GM19328 (cell line): Measurements from ENCODE around the gene SNX1.

Experiments used
- ATAC-seq: cut with Tn5 transposase; IDR thresholded peaks from one replicate; pipeline ENCODE4 v1.9.1; 2021; ENCODE audit warnings: mild to moderate bottlenecking, moderate library complexity; ENCODE audit not compliant: unreplicated experiment

Gene SNX1

DNA sequence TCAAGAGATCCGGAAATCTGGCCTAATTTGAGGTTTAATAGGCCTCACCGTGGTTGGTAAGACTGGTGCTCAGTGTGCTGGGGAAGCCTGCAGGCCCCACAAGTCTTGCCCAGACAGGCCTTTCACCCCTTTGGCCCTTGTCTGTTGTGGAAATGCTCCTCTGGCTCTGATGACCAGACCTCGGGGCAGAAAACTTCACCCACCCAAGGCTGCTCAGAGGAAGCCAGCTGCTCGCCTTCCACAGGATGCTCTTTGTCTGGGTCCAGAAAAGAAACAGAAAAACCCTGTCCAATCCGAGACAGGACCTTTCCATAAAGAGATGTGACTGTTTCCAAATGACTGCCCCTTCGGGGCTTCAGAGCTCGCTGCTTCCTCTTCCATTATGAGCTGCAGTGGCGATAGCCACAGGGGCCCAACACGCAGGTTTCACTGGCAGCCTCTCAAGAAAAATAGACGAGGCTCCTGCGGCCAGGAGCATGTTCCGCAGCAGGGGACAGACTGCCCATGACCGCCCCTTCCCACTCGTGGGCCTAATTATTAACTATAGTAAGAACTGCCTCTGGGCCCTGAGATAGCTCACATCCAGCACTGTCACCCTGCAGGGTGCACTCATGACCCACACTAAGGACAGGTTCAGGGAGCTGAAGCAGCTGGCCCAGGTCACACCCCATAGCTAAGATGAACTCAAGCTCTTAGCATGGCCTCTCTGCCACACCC lies 48.9 kb downstream of the SNX1 start:
- ATAC-seq = peak; percentile 42

- no peak for ATAC-seq
These were observed 50.3 kb downstream of the SNX1 start for GRCh38 chr15:64146041-64146440.

DNA sequence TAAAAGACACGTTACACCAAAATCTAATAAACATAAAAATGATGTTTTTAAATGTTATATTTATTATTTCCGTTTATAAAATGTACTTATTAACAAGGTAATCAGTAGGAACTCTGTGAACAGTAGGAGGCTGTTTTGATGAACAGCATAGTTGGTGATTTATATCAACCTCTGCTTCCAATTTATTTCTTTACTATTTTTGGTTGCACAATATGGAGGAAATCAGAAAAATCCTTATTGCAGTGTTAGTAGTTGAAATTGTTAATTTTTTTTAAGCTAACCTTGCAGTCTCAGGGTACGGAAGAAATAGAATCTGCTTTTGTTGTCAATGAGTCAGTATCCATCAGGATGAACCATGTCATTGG lies 50.7 kb downstream of the SNX1 start:
- ATAC-seq = no peak

DNA sequence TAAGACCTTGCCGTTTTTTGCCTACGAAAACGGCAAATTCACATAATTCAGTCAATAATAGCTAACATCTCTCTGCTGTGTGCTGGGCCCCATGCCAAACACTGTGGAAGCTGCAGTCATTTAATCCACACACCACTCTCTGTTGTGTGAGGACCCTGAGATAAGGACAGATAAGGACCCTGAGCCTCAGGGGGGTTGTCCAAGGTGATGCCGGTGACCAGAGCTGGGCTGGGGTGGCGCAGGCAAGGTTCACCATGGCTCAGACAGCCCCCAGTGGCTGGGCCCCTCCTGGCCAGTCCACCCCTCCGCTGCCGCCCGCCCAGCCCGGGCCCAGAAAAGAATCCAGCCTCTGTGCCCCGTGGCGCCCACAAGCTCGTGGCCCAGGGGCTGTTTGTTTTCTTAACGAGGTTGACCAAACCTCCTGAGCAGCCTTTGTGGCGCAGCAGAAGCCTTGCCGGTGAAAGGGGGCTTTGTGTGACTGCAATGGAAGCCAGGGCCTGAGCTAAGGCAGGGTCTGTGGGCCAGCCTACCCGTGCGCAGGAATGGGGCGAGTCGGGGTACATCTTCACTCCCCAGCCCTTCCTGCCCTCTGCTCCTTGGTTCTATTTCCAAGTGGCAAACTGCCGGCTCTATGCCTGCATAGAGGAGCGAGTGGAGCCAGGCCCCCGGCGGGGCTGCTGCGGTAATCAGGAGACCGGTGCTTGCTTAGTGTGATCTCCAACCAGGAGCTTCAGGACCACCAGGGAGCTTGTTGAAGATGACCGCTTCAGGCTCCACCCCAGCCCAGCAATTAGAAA lies 51.3 kb downstream of the SNX1 start:
- no peak for ATAC-seq

GRCh38 chr15:64148168-64148567 lies 52.4 kb downstream of the SNX1 start:
- no peak for ATAC-seq

DNA sequence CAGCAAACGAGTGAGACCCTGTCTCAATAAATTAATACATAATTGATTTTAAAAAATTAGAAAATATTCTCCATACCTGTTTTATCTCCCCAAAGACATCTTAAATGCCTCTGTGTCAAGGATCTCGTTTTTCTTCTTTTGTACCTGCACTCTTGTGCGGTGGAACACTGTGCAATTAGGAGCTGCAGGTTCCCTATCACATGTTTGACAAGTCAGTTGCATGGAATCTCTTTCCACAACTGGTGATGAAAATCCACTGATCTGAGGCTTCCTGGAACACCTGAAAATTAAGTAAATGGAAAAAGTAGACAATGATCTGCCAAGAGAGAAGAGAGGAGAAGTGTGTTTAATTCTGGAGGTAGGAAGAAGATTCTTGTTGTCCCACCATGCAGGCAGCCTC lies 52.8 kb downstream of the SNX1 start:
- ATAC-seq = no peak

- no peak for ATAC-seq
These were observed 53.6 kb downstream of the SNX1 start for GRCh38 chr15:64149424-64149823.

DNA sequence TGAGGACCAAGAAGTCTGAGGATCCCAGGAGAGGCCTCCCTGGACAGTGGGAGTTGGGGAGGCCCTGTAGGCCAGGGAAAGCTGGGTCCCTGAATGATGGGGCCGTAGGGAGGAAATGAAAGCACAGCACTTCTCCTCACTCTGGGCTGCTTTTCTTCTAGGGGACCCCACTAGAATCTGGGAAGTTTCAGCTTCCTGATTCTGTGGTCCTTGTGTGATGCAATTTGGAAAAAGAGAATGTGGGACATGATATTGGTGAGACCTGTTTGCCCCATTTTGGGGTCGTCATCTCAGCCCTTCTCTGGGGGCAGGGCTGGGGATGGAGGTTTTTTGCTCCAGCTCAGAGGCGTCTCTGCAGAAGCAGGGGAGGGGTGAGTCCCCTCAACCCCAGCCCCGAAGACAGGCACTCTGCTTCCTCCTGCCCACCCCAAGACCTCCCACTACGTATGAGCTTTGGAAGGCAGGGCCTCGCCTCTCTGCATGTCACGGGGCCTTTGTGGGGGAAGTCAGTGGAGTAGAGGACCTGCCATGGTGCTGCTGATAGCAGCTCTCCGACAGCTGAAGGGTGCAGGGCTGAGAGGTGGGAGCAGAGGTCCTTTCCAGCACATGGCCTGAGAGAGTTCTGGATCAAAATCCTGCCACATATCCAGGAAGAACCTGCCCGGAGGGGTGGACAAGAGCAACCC lies 54.3 kb downstream of the SNX1 start:
- ATAC-seq = no peak

- ATAC-seq = no peak
These were observed 56.1 kb downstream of the SNX1 start, which contains the start of gene SNX22 for GRCh38 chr15:64151727-64152506. Gene SNX22, plus strand, starts transcription at chr15:64151731. Its CDS starts 45 bp downstream, at chr15:64151776.

GRCh38 chr15:64152507-64153387 lies 57.0 kb downstream of the SNX1 start:
- ATAC-seq = peak; percentile 21

DNA sequence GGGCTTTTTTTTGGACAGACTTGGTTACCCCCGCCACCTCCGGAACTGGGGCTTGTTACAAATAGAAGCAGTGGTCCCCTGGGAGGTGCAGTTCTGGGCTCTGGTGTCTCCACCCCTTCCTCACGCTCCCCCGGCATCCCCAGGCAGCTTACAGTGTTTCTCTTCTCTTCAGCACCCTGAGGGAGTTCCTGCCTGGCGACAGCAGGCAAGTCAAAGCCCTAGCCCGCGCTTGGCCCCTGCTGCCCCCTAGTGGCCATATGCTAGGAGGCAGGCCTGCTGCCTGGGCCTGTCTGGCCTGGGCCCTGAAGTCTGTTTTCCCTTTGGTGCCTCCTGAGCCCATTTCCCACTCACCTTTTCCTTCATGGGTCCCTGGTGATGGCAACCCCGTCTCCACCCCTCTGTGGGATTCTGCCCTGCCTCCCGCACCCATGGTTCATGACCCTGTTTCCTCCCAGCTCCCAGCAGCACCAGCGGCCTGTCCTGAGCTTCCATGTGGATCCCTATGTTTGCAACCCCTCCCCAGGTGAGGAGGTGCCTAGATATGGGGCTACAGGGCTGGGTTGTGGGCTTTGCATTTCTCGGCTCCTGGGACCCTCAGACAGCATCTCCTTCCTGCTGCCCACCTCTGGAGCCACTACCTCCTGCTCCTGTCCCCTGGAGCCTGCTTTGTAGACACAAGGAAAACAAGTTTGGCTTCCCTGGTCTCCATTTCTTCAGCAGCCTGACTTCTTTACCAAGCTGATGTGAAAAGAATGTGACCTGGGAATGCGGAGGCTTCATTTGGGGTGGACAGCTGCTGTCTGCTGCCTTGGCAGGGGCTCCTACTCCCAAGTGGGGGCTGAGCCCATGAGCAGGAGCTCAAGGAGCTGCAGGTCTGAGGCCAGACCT lies 57.9 kb downstream of the SNX1 start:
- peak; percentile 40 for ATAC-seq

DNA sequence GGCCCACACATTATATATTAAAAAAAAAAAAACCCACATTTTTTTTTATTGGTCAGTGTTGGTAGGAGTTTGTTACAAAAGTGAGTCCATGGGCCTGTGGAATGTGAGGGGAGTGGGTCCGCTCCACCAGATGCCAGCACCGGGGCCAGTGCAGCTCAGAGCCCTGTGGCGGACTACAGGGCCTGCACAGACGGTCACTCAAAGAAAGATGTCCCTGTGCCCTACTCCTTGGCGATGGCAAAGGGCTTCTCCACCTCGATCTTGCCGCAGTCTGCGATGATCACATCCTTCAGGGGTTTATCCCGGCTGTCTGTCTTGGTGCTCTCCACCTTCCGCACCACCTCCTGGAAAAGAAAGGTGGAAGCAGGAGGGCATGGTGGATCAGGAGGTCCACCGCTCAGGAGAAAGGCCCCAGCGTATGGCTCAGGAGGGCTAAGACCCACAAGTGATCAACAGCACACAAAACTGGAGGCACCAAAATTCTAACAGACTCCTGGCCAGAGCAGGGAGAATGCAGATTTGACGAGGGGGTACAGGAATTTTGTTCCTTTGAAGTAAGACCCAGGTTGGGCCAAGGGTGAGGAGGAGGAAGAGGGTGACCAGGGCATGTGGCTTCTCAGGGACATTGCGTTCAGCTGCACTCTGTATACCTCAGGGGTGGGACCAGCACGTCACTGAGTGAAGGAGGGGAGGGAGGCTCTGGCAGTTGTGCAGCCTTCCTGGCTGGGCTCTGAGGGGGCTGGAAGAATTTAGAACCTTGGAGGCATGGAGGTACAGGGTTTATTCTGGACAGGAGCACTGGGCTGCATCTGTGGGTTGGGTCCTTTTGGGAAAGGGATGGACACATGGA lies 60.2 kb downstream of the SNX1 start:
- no peak for ATAC-seq

GRCh38 chr15:64156652-64157331 lies 61.0 kb downstream of the SNX1 start:
- ATAC-seq = no peak

GRCh38 chr15:64157599-64158125 lies 61.9 kb downstream of the SNX1 start:
- ATAC-seq = no peak

DNA sequence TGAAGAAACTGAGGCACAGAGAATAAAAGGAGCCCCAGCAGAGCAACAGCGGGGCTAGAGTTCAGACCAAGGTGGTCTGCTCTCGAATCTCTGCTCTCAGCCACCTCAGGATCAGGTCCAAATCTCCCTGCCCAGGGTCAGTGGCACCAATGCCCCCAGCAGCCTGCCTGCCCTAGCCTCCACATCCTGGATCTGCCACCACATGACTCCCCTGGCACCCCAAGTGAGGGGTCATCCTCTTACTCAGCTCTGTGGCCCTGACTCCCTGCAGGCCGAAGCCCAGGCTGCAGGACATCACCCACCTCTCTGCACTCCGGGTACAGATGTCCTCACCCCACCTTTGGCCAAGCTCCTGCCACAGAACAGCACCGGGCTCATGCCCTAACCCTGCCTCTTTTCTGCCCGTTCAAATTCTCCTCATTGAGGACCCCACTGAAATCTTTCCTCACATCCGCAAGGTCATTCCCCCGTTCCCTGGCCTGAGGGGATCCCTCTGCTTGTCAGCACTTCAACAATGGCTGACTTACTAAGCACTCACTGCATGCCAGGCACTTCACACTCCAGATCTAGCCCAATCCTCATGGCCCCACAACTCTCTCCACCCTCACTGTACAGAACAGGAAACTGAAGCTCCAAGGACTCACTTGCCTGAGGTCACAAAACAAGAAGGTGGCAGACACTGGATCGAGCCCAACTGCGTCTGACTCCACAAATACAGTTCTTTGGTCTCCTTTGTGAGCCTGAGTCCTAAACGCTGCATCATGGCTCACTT lies 62.8 kb downstream of the SNX1 start:
- ATAC-seq = no peak

DNA sequence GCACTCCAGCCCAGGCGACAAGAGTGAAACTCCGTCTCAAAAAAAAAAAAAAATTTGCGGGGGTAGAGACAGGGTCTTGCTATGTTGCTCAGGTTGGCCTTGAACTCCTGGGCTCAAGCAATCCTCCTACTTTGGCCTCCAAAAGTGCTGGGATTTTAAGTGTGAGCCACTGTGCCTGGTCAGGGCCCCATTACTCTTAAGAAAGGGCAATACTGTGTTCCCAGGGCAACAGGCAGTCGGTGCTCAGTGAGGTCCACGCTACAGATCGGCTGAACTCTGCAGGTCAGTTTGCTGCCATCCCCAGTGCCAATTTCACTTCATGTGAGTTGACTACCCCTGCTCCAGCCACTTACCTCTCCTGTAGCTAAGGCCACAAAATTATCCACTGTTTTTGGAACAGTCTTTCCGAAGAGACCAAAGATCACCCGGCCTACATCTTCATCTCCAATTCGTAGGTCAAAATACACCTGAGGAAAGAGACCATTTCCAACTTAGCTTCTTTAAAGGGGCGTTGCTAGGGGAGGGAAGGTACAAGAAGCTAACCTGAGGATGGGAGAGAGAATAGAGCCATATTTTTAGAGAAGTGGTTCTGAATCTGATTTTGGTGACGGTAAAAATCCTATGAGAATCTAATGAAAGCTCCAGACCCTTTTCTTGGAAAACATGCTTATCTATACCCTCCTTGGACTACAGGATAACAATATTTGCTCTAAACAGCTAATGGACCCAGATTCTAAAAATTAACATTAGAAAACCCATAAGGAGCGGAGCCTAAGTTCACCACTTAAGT lies 66.1 kb downstream of the SNX1 start:
- no peak for ATAC-seq
